ENCODE results near the gene SDC1.
A peak's percentile ranks its signal among the peaks of the same experiment; 100 is the strongest.

The SDC1 gene

GRCh38 chr2:20180676-20181648 lies 44.0 kb downstream of the SDC1 start:
- DNase-seq, result no peak

- no peak for DNase-seq
Observed at GRCh38 chr2:20179755-20180594, 45.0 kb downstream of the SDC1 start.

- DNase-seq, result no peak
Observed at GRCh38 chr2:20179466-20179754, 45.5 kb downstream of the SDC1 start.

- DNase-seq, result no peak
Observed at GRCh38 chr2:20178666-20179465, 46.1 kb downstream of the SDC1 start.

- DNase-seq, result no peak
Observed at GRCh38 chr2:20178249-20178607, 46.7 kb downstream of the SDC1 start.

- no peak for DNase-seq
Observed at GRCh38 chr2:20177556-20178248, 47.2 kb downstream of the SDC1 start.

GRCh38 chr2:20176760-20177159 lies 48.2 kb downstream of the SDC1 start:
- no peak for DNase-seq

- peak; percentile 38 for DNase-seq
Observed at GRCh38 chr2:20175931-20176330, 49.0 kb downstream of the SDC1 start.

- no peak for DNase-seq
Observed at GRCh38 chr2:20175267-20175666, 49.7 kb downstream of the SDC1 start.

GRCh38 chr2:20174410-20174809 lies 50.5 kb downstream of the SDC1 start:
- DNase-seq, result no peak

GRCh38 chr2:20173496-20174402 lies 51.2 kb downstream of the SDC1 start:
- DNase-seq, result no peak

- no peak for DNase-seq
Observed at GRCh38 chr2:20173064-20173463, 51.9 kb downstream of the SDC1 start.

GRCh38 chr2:20172273-20173055 lies 52.5 kb downstream of the SDC1 start:
- DNase-seq, result peak; percentile 33

GRCh38 chr2:20171445-20171977 lies 53.4 kb downstream of the SDC1 start:
- DNase-seq, result no peak

- DNase-seq, result peak; percentile 26
Observed at GRCh38 chr2:20170704-20171250, 54.2 kb downstream of the SDC1 start.

GRCh38 chr2:20169796-20170703 lies 54.9 kb downstream of the SDC1 start:
- no peak for DNase-seq

- no peak for DNase-seq
Observed at GRCh38 chr2:20168727-20169696, 55.9 kb downstream of the SDC1 start.

Data from inflammatory macrophage treated with lipopolysaccharide for 4 hours (primary cell).